ENCODE data around the gene COX19. TPM values are rescaled to one million over a fixed set of nuclear protein-coding genes. Genes with fewer than 3 reads are reported as not detected.
"Not testable (repeated sequence)": the region's sequence is repeated elsewhere in the genome, so short reads cannot be mapped to it uniquely, and the experiment has no call there.

The COX19 gene
- polyA plus RNA-seq, 3 donors: 11.1 to 14.5 (median 13.0) TPM

DNA sequence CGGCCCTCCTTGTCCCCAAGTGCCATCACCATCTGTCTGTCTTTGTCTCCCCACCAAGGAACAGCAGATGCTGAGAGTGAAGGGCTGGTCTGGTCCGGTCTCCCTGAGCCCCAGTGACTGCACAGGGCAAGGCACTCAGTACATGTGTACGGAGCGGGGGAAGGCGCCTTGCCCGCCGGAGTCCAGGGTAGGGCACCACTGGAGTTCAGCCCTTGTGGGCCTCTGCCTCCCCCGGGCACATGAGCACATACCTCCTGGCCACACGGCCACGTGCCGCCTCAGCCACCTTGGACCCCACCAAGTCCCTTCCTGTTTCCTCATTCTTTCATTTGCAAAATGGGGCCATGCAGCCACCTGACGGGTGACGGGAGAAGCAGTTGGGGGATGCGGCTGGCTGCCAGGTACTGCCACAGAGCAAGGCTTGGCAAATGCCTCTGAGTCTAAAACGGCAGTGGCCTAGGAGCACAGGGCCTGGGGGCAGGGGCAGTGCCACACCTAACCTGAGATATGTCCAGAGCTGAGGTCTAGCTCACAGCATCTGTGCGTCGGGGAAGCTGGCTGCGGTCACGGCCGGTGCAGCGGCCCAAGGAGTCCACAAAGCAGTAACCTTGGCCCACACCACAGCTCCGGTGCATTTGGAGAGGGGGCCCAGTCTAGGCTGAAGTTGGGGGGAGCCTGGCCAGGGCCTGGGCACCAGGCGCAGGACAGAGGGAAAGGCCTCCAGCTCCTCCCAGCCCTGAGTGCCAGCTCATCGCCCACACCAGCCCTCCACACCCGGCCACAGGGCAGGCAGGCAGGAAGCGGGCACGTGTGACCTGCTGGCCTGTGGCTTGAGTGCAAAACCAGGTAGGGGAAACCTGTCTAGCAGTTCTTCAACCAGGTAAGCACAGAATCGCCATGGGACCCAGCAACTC lies 26.1 kb downstream of the COX19 start:
- no peak for DNase-seq (ENCODE audit: low read depth in 3 of 3, low spot score in 2 of 3)

DNA sequence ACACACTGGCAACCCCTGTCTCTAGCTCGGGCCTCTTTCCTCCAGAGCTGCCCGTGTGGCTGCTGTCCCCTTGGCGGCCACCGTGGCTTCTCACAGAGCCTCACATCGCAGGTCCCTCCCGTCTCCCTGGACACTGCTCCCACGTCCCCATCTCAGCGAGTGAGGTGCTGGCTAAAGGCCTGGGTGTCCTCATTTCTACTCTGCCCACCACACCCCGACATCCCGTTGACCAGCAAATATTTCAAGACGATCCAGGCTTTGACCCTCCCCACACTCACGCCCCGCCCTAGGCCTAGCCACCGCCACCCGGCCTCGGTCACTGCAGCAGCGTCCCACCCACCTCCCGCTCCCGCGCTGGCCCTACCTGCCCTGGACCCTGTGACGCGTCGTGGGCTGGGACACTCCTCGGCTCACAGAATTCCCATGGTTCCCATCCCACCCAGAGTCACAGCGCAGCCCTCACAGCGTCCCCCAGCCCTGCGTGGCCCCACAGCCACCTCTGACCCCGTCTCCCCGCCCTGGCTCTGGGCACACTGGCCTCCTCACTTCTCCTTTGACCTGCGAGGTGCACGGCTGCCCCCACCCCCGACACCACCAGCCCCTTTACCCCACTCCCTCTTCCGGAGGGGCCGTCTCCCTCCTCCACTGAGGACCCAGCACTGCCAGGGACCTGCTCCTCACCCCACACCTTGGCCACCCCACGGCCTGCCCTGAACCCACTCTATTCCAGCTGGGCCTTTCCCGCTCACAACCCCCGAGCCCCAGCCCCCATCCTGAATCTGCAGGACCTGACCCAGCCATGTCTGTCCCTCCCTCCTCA lies 27.7 kb downstream of the COX19 start:
- DNase-seq (ENCODE audit: low read depth in 3 of 3, low spot score in 2 of 3): no peak

DNA sequence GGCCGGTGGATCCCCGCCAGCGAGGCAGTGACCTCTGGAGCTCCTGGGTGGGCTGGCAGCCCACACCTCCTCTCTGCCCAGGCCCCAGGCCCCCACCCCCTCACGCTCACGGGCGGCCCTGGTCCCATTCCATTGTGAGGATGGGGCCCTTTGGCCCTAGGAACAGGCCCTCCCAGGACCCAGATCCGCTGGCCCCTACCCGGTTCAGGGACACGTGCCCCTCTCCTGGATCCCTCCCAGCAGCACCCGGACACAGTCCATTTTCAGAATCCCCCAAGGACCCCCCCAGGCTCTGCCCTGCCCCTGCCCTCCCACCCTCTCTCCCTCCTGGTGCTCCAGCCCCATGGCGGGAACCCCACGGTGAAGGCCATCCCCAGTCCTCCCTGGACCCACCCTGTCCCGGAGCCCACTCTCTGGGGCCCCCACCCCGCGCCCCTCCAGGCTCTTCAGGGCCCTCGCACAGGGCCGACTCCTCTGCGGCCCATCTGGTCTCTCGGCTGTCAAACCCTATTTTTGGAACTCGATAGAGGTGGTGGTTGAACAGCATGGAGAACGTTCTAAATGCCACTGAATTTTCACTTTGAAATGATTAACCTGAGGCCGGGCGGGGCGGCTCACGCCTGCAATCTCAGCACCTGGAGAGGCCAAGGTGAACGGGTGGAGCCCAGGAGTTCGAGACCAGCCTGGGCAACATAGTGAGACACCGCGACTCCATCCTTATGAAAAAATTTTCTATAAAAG lies 28.9 kb downstream of the COX19 start:
- DNase-seq (ENCODE audit: low read depth in 3 of 3, low spot score in 2 of 3): no peak

GRCh38 chr7:945556-946255 lies 29.6 kb downstream of the COX19 start:
- peak in 1 of 3 donors; percentile 34 for DNase-seq (ENCODE audit: low read depth in 3 of 3, low spot score in 2 of 3)

GRCh38 chr7:945147-945555 lies 30.2 kb downstream of the COX19 start:
- no peak for DNase-seq (ENCODE audit: low read depth in 3 of 3, low spot score in 2 of 3)

- no peak for DNase-seq (ENCODE audit: low read depth in 3 of 3, low spot score in 2 of 3)
Measured at GRCh38 chr7:944744-945143, 30.6 kb downstream of the COX19 start.

- DNase-seq (ENCODE audit: low read depth in 3 of 3, low spot score in 2 of 3): not testable (repeated sequence)
Measured at GRCh38 chr7:943793-944192, 31.6 kb downstream of the COX19 start.

DNA sequence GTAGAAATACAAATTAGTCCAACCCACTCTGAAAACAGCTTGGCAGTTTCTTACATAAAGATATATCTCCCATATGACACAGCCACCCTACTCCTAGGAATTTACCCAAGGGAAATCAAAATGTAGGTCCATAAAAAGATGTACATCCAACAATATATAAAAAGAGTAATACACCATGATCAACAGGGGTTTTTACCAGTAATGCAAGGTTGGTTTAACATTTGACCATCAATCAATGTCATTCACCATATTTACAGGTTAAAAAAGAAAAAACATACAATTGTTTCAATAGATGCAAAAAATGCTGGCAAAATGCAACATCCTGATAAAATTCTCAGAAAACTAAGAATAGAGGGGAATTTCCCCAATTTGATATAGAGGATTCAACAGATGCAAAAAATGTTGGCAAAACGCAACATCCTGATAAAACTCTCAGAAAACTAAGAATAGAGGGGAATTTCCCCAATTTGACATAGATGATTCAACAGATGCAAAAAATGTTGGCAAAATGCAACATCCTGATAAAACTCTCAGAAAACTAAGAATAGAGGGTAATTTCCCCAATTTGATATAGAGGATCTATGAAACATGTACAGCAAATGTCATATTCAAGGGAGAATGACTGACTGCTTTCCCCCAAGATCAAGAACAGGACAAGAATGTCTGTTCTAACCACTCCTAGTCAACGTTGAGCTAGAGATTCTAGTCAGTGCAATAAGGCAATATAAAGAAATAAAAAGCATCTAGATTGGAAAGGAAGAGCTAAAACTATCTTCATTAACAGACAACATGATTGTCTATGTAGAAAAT lies 34.5 kb downstream of the COX19 start:
- DNase-seq (ENCODE audit: low read depth in 3 of 3, low spot score in 2 of 3): no peak

DNA sequence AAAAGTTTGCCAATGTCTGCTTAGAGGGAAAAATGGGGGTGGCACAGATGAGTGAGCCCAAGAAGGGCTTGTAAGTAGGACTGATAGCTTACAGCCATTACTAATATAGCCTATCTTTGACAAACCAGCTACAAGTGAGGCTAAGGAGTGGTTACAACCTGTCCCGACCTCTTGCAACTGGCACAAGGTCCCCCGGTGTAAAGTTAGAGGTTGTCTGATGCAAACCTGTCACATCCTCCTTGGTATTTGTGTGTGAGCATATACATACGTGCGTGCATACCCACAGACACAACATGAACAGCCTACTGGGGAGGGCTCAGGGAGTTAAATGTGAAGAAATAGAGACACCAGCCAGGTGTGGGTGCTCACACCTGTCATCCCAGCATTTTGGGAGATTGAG lies 35.5 kb downstream of the COX19 start:
- DNase-seq (ENCODE audit: low read depth in 3 of 3, low spot score in 2 of 3): no peak

DNA sequence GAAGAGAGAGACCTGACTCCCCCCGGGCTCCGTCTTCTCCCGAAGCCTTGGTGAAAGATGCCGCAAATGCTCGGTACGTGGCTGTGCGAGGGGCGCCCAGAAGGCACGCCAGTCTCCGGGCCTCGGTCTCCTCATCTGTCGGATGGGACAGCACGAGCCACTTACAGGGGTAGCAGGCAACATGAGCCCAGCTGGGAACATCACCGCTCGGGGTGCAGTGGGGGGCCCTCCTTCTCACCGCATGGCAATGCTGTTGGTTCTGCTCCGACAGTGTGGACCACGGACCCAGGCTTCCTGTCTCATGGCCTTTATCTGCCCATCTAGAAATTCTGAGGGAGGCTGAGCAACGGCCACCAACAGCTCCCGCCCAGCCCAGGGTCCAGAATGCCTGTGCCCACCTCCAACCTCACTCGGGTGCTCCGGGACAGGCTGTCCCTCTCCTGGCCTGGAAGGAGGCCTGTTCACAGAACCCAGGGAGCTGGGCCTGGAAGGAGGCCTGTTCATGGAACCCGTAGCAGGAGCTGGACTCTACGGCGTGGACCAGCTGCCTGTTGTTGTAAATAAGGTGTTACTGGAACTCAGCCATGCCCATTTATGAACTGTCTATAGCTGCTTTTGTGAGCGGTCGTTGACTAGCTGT lies 36.7 kb downstream of the COX19 start:
- no peak for DNase-seq (ENCODE audit: low read depth in 3 of 3, low spot score in 2 of 3)

DNA sequence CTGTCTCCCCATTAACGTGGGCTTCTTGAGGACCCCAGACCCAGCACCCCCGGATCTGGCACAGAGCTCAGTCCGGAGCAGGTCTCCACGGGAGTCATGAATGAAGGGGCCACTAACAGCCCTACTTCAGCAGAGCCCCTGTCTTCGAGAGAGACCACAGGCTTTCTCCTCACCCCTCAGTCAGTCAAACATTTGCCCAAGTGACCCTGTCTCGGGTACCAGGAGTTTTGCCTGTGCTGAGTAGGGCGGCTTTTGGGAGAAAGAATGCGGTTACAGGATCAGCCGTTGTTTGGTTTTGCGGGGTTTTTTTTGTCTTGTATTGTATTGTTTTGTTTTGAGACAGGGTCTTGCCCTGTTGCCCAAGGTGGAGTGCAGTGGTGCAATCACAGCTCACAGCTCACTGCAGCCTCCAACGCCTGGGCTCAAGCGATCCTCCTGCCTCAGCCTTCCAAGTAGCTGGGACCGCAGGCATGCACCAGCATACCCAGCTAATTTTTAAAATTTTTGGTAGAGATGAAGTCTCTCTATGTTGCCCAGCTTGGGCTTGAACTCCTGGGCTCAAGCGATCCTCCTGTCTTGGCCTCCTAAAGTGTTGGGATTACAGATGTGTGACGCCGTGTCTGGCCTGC lies 37.4 kb downstream of the COX19 start:
- no peak for DNase-seq (ENCODE audit: low read depth in 3 of 3, low spot score in 2 of 3)

- DNase-seq (ENCODE audit: low read depth in 3 of 3, low spot score in 2 of 3): no peak
Measured at GRCh38 chr7:936386-937054, 38.8 kb downstream of the COX19 start.

DNA sequence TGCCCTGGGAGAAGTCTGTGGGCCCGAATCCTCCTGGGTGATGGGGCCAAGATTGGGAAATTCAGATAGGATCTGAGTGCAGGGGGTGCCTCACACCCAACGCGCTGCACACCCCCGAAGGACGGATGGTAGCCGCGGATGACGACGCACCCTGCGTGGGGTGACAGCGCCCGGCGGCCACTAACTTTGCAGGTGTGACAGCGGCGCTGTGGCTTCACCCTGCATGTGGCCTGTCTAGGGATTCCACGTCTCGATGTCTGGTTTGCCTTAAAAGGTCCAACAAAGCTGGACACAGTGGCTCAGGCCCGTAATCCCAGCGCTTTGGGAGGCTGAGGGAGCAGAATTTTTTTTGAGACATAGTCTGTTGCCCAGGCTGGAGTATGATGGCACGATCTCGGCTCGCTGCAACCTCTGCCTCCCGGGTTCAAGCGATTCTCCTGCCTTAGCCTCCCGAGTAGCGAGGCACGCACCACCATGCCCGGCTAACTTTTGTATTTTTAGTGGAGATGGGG lies 39.4 kb downstream of the COX19 start:
- no peak for DNase-seq (ENCODE audit: low read depth in 3 of 3, low spot score in 2 of 3)

GRCh38 chr7:935164-935873 lies 40.0 kb downstream of the COX19 start:
- DNase-seq (ENCODE audit: low read depth in 3 of 3, low spot score in 2 of 3): no peak

GRCh38 chr7:934469-935163 lies 40.7 kb downstream of the COX19 start:
- DNase-seq (ENCODE audit: low read depth in 3 of 3, low spot score in 2 of 3): no peak

GRCh38 chr7:932651-932975 lies 42.7 kb downstream of the COX19 start:
- no peak for DNase-seq (ENCODE audit: low read depth in 3 of 3, low spot score in 2 of 3)
